ENCODE data around the gene SEBOX.

SEBOX gene

DNA sequence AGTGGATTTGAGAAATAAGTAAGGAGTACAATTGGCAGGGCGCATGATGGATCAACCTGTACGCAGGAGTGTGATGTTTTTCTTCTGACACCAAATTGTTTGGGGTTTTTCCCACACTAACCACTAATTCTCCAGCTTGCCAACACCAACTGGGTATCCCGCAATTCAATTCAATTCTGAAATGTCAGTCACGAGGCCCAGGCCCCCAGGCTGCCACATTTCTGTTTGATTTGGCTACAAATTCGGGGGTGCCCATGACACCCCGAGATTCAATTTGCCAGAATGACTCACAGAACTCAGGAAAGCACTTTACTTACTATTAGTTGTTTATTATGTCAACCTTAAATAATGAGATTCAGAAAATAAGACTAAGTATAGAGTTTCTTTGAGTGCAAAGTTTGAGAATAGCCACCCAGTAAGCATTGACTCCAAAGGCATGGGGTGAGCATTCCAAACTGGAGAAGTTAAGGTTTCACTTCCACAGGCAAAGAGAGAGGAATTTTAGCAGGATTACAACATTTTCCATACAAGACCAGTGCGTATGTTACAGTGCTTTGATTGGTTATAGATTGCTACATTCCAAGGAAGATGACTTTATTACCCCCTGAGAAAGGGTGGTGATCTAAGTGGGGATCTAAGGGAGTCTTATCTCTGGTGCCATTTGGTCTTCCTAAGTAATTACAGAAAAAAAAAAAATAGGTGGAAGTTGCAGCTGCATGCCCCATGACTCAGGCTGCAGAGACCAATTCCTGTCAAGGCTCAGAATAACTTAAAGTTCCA is 29.5 kb upstream of the SEBOX start:
- no peak for DNase-seq (ENCODE audit: low read depth in 2 of 2)

DNA sequence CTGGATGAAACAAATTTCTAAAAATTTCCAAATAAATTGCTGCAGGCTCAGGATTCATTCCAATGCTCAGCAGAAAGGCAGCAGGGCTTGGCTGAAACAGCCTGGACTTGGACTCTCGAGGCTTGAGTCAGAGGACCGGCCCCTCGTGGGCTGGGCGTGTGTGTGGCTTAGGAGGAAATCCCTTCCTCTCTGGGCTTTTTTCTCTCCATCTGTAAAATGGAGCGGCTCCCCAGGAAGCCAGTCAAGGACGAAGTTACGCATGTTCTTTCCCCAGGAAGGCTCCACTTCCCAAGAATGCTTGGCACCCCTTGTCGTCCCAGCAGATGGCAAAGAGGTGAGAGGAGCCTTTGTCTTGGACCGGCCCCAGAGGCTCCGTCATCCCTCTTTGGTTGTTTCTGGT is 27.5 kb upstream of the SEBOX start:
- no peak for DNase-seq (ENCODE audit: low read depth in 2 of 2)

DNA sequence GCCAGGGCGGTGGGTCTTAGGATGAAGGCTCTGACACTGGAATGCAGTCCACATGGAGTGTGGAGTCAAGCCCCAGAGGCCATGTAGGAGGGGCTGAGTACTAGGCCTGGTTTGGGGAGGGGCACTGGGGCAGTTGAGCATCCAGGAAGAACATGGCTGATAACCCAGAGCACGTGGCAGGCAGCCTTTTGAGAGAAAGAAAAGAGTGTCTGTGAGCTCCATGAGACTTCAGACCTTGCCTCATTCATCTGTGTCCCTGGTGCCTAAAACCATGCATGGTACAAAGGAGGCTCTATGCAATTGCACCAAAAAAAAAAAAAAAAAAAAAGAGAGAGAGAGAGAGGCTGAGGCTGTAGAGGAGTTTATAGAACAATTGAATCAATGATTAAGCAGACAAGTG is 26.4 kb upstream of the SEBOX start:
- DNase-seq (ENCODE audit: low read depth in 2 of 2) = no peak

DNA sequence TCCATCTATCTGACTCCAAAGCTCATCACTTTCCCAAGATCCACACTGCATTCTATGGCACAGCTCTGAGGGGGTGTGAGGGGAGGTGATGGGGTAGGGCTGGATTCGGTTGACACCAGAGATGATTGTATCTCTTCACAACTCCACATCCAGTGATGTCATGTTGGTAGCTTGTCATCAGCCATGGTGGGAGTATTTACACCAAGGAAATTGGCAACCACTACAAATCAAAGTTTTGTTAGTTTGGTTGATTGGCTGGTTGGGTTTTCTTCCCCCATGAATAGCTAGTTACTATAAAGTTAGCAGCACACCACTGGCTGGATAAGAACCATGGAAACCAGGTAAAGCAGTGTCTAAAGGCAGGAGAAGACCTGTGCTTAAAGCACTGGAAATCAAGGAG is 26.0 kb upstream of the SEBOX start:
- DNase-seq (ENCODE audit: low read depth in 2 of 2) = no peak

DNA sequence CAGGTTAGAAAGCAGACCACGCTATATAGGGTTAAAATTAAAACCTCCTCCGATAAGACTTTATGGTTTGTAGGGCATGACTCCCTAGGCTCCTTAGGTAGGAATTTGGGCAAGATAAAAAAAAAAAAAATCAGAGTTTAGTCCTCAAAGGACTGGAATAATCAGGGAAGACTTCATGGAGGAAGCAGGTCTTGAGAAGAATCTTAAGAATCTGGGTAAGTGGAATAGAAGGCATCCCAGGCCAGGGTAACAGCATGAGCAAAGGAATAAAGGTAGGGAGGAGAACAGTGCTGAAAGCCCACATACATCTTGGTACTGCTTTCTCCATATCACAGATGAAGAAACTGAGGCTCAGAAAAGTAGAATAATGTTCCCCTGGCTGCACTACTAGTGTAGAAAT is 25.6 kb upstream of the SEBOX start:
- DNase-seq (ENCODE audit: low read depth in 2 of 2) = no peak

DNA sequence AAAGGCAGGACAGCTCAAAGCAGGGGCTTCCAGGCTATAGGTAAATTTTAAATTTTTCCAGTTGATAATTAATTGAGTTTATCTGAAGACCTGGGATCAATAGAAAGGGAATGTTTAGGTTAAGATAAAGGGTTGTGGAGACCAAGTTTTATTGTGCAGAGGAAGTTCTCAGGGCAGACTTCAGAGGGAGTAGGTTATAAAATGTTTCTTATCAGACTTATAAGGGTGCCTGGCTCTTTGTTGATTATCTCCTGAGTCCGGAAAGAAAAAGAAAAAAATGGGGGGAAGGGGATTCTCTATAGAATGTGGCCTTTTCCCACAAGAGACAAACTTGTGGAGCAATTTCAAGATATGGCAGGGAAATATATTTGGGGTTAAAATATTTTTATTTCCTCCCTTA is 25.1 kb upstream of the SEBOX start:
- no peak for DNase-seq (ENCODE audit: low read depth in 2 of 2)

DNA sequence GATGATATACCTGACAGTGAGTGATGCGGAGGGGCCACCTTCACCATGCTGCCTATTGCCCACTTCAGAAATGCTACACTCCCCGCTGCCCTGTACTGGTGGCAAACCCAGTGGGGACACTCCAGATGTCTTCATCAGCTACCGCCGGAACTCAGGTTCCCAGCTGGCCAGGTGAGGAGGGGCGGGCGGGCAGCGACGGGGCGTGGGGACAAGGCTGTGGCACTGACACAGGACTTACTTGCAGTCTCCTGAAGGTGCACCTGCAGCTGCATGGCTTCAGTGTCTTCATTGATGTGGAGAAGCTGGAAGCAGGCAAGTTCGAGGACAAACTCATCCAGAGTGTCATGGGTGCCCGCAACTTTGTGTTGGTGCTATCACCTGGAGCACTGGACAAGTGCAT is 23.1 kb upstream of the SEBOX start:
- DNase-seq (ENCODE audit: low read depth in 2 of 2) = no peak

DNA sequence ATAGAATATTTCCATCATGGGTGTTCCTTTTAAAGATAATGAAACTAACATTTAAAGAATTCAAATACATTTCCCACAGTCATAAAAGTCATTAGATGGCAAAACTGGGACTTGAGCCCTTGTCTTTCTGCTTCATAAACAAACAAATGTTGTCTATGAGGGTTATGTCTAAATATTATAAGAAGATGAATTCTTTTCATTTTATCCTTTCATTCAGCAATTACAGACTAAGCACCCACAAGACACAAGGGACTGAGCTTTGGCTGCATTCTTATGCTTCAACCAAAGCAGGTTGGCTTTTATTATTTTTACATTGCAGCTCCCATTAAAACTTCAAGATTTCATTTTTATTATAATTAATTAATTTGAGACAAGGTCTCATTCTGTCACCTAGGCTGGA is 21.4 kb upstream of the SEBOX start:
- no peak for DNase-seq (ENCODE audit: low read depth in 2 of 2)

DNA sequence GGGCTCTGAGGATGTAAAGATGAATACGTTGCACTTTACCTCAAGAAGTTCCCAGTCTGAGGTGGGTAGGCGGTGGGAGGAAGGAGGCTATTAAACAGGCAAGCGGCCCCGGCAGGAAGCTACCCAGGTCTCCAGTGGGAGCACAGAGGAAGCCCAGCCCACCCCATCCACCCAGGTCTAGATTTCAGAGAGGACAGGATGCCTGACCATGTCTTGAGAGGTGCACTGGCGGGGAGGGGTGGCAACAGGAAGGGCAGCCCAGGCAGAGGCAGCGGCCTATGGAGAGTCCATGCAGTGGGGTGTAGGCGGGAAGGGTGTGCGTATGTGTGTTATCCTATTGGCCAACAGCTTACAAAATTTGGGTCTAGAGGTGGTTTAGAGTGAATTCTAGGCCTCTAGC is 20.4 kb upstream of the SEBOX start:
- no peak for DNase-seq (ENCODE audit: low read depth in 2 of 2)

DNA sequence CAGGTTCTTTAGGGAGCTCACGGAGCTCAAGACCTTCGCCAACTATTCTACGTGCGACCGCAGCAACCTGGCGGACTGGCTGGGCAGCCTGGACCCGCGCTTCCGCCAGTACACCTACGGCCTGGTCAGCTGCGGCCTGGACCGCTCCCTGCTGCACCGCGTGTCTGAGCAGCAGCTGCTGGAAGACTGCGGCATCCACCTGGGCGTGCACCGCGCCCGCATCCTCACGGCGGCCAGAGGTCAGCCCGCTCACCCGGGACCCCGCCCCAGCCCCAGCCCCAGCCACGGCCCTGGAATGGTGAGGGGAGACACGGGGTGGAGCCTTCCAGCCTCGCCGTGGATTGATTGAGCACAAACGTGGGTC is 20.0 kb upstream of the SEBOX start:
- DNase-seq (ENCODE audit: low read depth in 2 of 2) = no peak

DNA sequence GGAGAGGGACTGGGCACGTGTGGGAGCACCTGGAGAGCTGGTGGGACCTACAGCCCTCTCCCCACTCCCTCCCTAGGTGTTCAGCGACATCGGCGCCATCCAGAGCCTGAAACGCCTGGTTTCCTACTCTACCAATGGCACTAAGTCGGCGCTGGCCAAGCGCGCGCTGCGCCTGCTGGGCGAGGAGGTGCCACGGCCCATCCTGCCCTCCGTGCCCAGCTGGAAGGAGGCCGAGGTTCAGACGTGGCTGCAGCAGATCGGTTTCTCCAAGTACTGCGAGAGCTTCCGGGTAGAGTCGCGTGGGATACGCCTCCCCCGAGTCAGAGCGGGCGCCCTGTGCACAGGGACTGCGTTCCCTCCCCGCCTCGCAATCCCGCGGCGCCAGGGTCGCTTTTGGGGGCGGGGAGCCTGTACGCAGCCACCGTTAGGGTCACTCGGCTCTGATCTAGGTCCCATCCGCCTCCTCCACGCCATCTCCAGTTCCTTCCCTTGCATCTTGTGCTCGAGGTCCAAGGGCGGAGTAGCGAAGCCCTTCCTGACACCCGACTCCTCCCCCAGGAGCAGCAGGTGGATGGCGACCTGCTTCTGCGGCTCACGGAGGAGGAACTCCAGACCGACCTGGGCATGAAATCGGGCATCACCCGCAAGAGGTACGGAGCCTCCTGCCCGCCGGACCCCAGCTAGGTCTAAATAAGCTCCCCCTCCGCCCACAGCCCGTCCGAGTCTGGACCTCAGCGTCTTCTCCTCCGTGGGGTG is 19.5 kb upstream of the SEBOX start:
- peak; percentile 25 to 37 for DNase-seq (ENCODE audit: low read depth in 2 of 2)

DNA sequence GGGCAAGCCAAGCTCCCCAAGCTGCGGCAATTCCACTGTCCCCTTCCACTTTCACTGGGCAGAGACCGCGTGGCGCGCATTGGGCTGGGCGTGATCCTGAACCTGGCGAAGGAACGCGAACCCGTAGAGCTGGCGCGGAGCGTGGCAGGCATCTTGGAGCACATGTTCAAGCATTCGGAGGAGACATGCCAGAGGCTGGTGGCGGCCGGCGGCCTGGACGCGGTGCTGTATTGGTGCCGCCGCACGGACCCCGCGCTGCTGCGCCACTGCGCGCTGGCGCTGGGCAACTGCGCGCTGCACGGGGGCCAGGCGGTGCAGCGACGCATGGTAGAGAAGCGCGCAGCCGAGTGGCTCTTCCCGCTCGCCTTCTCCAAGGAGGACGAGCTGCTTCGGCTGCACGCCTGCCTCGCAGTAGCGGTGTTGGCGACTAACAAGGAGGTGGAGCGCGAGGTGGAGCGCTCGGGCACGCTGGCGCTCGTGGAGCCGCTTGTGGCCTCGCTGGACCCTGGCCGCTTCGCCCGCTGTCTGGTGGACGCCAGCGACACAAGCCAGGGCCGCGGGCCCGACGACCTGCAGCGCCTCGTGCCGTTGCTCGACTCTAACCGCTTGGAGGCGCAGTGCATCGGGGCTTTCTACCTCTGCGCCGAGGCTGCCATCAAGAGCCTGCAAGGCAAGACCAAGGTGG is 16.3 kb upstream of the SEBOX start:
- DNase-seq (ENCODE audit: low read depth in 2 of 2) = no peak

DNA sequence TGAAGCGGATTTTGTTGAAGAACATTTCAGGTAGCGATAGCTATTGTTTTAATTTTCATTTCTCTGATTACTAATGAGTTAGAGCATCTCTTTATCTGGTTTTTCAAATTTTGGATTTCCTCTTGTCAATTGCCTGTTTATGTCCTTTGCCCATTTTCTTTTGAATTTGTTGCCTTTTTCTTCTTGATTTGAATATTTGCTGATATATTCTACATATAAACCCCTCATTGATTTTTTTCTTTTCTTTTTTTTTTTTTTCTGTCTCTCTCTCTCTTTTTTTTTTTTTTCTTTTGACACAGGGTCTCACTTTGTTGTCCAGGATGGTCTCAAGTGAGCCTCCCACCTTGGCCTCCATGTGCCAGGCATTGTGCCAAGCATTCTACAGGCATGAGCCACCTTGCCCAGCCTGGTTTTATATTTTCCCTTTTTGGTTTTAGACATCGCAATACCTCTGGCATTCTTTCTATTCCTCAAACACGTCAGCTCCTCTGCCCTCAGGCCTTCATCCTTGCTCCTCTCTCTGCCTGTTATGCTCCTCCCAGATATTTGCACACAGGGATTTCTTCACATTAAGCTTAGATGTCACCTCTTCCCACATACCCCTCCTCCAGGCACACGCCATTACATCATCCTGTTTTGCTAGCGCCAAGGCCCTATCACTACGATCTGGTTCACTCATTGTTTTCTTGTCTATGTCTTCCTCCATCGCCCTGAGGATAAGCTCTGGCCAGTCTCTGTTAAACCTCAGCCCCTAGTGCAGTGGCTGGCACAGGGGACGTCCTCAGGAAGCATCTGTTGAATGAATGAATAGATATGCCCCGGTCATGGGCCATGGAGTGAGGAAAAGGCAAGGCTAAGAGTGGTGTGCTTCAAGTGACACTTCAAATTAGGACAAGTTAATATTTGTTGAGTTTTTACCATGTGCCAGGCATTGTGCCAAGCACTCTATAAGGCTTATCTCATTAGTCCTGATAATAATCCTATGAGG is 15.1 kb upstream of the SEBOX start:
- no peak for DNase-seq (ENCODE audit: low read depth in 2 of 2)

DNA sequence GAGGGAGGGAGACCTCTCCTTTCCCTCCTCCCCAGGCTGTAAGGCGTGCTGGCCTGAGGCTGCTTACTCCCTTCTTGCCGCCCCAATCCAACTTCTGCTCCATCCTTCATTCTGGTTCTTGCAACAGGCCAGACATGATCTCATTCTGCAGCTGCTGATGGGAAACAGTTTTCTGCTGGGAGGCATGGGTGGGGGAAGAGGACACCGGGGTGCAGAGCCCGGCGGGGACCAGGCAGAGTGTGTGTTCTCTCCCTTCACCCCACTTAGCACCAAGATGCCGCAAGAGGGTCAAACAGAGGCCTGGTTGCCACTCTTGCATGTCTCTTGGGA is 7.9 kb upstream of the SEBOX start:
- no peak for DNase-seq (ENCODE audit: low read depth in 2 of 2)

DNA sequence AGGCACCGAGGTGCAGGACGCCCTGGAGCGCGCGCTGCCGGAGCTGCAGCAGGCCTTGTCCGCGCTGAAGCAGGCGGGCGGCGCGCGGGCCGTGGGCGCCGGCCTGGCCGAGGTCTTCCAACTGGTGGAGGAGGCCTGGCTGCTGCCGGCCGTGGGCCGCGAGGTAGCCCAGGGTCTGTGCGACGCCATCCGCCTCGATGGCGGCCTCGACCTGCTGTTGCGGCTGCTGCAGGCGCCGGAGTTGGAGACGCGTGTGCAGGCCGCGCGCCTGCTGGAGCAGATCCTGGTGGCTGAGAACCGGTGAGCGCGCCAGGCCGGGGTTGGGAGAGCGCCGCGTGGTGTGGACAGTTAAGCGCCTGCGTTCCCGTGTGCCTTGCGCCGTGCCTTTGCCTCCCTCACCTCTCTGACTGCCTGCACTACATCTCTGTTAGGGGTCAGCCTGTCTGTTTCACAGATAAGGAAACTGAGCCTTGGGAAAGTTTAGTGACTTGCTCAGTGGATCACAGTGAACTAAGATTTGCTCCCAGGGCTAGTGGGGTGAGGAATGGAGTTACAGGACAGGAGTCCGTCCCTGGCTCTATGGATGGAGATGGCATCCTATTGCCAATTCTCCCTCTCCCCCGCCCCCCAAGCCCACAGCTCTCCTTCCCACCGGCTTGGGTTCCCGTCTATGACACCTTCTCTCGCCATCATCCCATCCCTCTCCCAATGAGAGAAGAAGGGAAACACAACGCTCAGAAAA is 7.4 kb upstream of the SEBOX start:
- DNase-seq (ENCODE audit: low read depth in 2 of 2) = no peak

DNA sequence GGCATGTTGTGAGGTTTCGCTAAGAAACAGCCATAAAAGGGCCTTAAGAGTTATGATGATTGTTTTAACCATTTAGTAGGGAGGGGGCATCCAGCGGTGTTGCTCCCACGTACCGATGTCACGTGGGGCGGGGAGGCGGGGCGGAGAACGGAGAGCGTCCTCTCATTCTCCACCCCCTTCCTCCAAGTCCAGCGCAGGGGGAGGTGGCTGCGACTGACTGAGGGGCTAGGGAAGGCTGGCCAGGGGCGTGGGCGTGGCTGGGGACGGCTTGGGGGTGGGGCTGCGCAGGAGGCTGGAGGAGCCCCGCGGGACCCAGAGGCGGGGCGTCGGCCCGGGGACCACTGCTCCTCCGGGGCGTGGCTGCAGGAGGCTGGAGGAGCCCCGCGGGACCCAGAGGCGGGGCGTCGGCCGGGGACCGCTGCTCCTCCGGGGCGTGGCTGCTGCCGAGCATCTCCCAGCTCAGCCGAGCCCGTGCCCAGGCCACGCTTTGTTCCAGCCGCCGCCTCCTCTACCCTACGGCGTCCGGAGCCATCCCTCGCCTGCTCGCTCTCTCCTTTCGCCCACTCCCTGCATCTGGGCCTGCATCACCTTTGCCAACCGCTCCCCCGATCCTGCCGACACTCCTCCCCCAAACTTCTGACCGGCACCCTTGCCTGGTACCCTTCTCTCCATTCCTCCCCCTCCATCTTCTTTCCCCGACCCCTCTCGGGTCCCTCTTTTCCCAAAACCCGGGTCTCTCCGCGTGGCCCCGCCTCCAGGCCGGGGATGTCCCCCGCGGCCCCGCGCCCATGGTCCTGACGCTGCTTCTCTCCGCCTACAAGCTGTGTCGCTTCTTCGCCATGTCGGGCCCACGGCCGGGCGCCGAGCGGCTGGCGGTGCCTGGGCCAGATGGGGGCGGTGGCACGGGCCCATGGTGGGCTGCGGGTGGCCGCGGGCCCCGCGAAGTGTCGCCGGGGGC is 6.5 kb upstream of the SEBOX start, which contains the start of gene SARM1:
Gene SARM1 (plus strand): TSS at position 450 of the 958 bp plus-strand sequence. CDS start 339 bp downstream, at position 789.
- peak; percentile 51 to 64 for DNase-seq (ENCODE audit: low read depth in 2 of 2)

DNA sequence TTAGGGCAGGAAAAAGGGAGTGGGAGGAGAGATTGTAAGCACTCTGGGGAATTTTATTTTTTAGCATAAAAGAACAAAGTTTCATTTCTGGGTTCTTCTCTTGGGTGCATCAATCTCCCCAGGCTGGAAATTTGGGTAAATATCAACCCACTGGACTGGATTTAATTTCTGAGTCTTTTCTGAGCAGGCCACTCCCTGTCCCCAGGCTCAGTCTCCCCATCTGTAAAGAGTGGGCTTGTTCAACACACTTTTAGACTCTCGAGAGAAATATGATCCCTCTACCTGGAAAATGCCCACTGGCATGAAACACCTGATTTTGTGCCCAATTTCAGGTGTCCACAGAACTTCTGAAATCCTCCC is 5.7 kb upstream of the SEBOX start:
- no peak for DNase-seq (ENCODE audit: low read depth in 2 of 2)

DNA sequence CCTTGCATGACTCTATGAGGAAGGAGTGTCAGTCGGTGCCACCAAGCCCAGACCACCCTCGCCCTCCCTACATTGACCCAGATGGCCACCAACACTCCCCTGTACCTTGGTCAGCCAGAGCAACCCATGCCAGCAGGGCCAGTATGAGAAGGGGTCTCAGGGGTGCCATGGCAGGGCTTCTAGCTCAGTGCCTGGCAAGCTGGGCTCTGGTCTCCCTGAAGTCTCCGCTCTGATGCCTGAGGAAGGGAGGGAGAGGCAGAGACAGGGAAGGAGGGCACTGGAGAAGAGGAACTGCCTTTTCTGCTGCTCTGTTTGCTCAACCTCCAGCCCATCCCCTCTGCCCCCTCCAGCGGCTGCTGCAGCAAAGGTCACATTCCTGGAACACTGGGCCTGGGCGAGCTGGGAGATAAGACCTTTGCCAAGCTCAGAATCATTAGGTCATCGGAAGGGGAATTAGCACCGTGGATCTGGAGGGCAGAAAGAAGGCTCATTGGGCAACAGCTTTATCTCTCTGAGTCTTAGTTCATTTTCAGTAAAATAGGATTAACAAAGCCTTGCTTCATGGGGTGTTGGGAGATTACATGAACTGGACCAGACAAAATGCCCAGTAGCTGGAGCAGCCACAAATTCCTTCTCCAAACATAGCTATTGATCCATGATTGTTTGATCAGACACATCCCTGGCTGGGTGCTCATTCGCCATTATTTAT is 5.2 kb upstream of the SEBOX start, which contains the start of gene VTN:
Gene VTN (minus strand): TSS at position 273 of the 709 bp plus-strand sequence. CDS start 104 bp downstream, at position 169.
- DNase-seq (ENCODE audit: low read depth in 2 of 2) = no peak

DNA sequence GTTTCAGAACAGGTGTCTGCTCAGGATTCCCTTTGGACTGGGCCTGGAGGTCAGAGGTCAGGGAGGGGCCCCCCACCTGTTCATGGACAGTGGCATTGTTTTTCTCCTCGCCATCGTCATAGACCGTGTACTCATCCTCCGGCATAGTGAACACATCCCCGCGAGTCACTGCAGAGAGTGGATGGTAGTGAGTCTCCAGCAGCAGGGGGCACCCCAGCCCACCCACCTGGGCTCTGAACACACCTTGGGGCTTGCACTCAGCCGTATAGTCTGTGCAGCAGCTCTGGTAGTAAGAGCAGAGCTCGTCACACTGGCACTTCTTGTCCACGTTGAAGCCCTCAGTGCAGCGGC is 4.7 kb upstream of the SEBOX start:
- DNase-seq (ENCODE audit: low read depth in 2 of 2) = no peak
